ENCODE data around the gene LLGL1.

The LLGL1 gene

GRCh38 chr17:18182110-18182977, 43.1 kb upstream of the LLGL1 start:
- TF ChIP-seq, protein P1, sequence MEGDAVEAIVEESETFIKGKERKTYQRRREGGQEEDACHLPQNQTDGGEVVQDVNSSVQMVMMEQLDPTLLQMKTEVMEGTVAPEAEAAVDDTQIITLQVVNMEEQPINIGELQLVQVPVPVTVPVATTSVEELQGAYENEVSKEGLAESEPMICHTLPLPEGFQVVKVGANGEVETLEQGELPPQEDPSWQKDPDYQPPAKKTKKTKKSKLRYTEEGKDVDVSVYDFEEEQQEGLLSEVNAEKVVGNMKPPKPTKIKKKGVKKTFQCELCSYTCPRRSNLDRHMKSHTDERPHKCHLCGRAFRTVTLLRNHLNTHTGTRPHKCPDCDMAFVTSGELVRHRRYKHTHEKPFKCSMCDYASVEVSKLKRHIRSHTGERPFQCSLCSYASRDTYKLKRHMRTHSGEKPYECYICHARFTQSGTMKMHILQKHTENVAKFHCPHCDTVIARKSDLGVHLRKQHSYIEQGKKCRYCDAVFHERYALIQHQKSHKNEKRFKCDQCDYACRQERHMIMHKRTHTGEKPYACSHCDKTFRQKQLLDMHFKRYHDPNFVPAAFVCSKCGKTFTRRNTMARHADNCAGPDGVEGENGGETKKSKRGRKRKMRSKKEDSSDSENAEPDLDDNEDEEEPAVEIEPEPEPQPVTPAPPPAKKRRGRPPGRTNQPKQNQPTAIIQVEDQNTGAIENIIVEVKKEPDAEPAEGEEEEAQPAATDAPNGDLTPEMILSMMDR (IDR thresholded peaks at IDR 0.05; ENCODE audit: low read depth, low read length): no peak
- H3K4me3 ChIP-seq (replicated peaks in 1 of 2; ENCODE audit: low read depth in 2 of 2, low read length in 2 of 2): peak overlapping the region; percentile 70
- peak; percentile 13 to 56 for DNase-seq (ENCODE audit: low read depth in 2 of 2)

DNA sequence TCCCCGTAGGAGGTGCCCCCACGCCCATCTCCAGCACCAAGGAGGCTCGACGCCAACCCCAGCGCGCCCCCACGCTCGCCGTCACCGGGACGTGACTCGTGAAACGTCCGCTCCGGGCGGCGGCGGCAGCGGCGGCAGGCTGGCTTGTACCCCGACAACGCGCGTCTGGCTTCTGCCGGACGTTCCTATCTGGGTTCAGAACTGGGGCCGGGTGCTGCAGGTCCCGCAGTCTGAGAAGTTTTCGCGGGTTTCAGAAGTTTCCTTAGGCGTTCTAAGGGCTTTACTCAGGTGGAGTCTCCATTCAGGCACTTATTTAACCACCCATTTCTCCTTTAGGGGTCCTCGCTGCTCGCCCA, 42.5 kb upstream of the LLGL1 start:
- peak overlapping the region; percentile 70 for H3K4me3 ChIP-seq (replicated peaks in 1 of 2; ENCODE audit: low read depth in 2 of 2, low read length in 2 of 2)
- DNase-seq (ENCODE audit: low read depth in 2 of 2): peak in 1 of 2 donors; percentile 93
- TF ChIP-seq, protein P1 (IDR thresholded peaks at IDR 0.05; ENCODE audit: low read depth, low read length): no peak

- TF ChIP-seq, protein P1 (IDR thresholded peaks at IDR 0.05; ENCODE audit: low read depth, low read length): peak; percentile 30
- peak; percentile 100 for DNase-seq (ENCODE audit: low read depth in 2 of 2)
- peak within 1 kb of the TSS; percentile 70 to 80 for H3K4me3 ChIP-seq (replicated peaks in 1 of 2; ENCODE audit: low read depth in 2 of 2, low read length in 2 of 2)
Measured at GRCh38 chr17:18183334-18184142, 41.9 kb upstream of the LLGL1 start, which contains the start of gene ALKBH5. Gene ALKBH5 (plus strand): TSS chr17:18183828. CDS start chr17:18184244, 416 bp downstream.

DNA sequence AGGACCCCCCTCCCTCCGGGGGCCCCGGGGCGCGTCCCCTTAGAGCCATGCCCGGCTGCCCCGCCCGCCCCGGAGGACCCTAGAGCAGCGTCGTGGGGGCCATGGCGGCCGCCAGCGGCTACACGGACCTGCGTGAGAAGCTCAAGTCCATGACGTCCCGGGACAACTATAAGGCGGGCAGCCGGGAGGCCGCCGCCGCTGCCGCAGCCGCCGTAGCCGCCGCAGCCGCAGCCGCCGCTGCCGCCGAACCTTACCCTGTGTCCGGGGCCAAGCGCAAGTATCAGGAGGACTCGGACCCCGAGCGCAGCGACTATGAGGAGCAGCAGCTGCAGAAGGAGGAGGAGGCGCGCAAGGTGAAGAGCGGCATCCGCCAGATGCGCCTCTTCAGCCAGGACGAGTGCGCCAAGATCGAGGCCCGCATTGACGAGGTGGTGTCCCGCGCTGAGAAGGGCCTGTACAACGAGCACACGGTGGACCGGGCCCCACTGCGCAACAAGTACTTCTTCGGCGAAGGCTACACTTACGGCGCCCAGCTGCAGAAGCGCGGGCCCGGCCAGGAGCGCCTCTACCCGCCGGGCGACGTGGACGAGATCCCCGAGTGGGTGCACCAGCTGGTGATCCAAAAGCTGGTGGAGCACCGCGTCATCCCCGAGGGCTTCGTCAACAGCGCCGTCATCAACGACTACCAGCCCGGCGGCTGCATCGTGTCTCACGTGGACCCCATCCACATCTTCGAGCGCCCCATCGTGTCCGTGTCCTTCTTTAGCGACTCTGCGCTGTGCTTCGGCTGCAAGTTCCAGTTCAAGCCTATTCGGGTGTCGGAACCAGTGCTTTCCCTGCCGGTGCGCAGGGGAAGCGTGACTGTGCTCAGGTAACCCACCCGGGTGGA, 41.0 kb upstream of the LLGL1 start:
- peak; percentile 31 to 43 for DNase-seq (ENCODE audit: low read depth in 2 of 2)
- H3K4me3 ChIP-seq (replicated peaks in 1 of 2; ENCODE audit: low read depth in 2 of 2, low read length in 2 of 2): peak overlapping the region; percentile 70 to 80
- TF ChIP-seq, protein P1 (IDR thresholded peaks at IDR 0.05; ENCODE audit: low read depth, low read length): no peak

- TF ChIP-seq, protein P1 (IDR thresholded peaks at IDR 0.05; ENCODE audit: low read depth, low read length): no peak
- H3K4me3 ChIP-seq (replicated peaks in 1 of 2; ENCODE audit: low read depth in 2 of 2, low read length in 2 of 2): peak overlapping the region; percentile 70 to 80
- DNase-seq (ENCODE audit: low read depth in 2 of 2): peak; percentile 42 to 59
Measured at GRCh38 chr17:18185391-18185790, 40.0 kb upstream of the LLGL1 start.
